Coronary artery (tissue), 2 donors: ENCODE data around the gene LHFPL6.
A peak's percentile ranks its signal among the peaks of the same experiment; 100 is the strongest.

Experiments used
- DNase-seq: peaks from one replicate; pipeline ENCODE4 v3.0.0-alpha.2; 2017; ENCODE audit warnings: low spot score
- H3K27ac ChIP-seq, 2 donors: fragments of 200-600 bp; sonication (generic); one replicate each; pipeline ENCODE4 v1.5.1; 2016 to 2019
- H3K4me3 ChIP-seq: fragments of 200-600 bp; sonication (generic); 2 replicates; pipeline ENCODE4 v1.5.1; 2016; ENCODE audit warnings: mild to moderate bottlenecking, moderate library complexity
- CTCF ChIP-seq: fragments of 200-600 bp; sonication (generic); IDR thresholded peaks from one replicate; pipeline ENCODE4 v1.5.1; 2019; ENCODE audit warnings: antibody characterized with exemption

The LHFPL6 gene

GRCh38 chr13:39603424-39603947, 493 bp upstream of the LHFPL6 start:
- Histone ChIP-seq H3K4me3 (peak overlapping the region; percentile 92), H3K27ac (peak overlapping the region; percentile 80 to 94)
- TF ChIP-seq CTCF: no peak
- no peak for DNase-seq

GRCh38 chr13:39602277-39602613, 748 bp downstream of the LHFPL6 start:
- DNase-seq: no peak
- peak overlapping the region; percentile 92 for H3K4me3 ChIP-seq
- peak; percentile 16 for TF ChIP-seq CTCF
- H3K27ac ChIP-seq: peak overlapping the region; percentile 80 to 94

- DNase-seq: no peak
- TF ChIP-seq CTCF: no peak
- peak overlapping the region; percentile 45 to 94 for H3K27ac ChIP-seq
- peak overlapping the region; percentile 92 for H3K4me3 ChIP-seq
These were observed 1.4 kb downstream of the LHFPL6 start for GRCh38 chr13:39601636-39602035.

- peak overlapping the region; percentile 92 for H3K4me3 ChIP-seq
- peak overlapping the region; percentile 45 to 48 for H3K27ac ChIP-seq
- DNase-seq: peak; percentile 80
- TF ChIP-seq CTCF: no peak
These were observed 2.2 kb downstream of the LHFPL6 start for GRCh38 chr13:39600766-39601165.

- H3K4me3 ChIP-seq: peak overlapping the region; percentile 92
- no peak for TF ChIP-seq CTCF
- H3K27ac ChIP-seq: peak overlapping the region; percentile 45 to 48
- no peak for DNase-seq
These were observed 3.2 kb downstream of the LHFPL6 start for GRCh38 chr13:39599842-39600241.

GRCh38 chr13:39599012-39599411, 4.0 kb downstream of the LHFPL6 start:
- peak overlapping the region in 1 of 2 donors; percentile 45 for H3K27ac ChIP-seq
- H3K4me3 ChIP-seq: peak overlapping the region; percentile 92
- no peak for TF ChIP-seq CTCF
- DNase-seq: no peak

- Histone ChIP-seq H3K27ac (peak overlapping the region; percentile 12 to 54), H3K4me3 (peak overlapping the region; percentile 58)
- no peak for TF ChIP-seq CTCF
- DNase-seq: no peak
These were observed 5.2 kb downstream of the LHFPL6 start for GRCh38 chr13:39597838-39598237.
